ENCODE results near the gene MCC.

The MCC gene

GRCh38 chr5:113125371-113125770 is 362.9 kb downstream of the MCC start:
- DNase-seq: no peak

GRCh38 chr5:113124914-113125313 is 363.3 kb downstream of the MCC start:
- DNase-seq: no peak

- no peak for DNase-seq
These were observed 364.0 kb downstream of the MCC start for GRCh38 chr5:113124265-113124664.

GRCh38 chr5:113123618-113124017 is 364.6 kb downstream of the MCC start:
- DNase-seq: no peak

GRCh38 chr5:113122053-113122452 is 366.2 kb downstream of the MCC start:
- no peak for DNase-seq

GRCh38 chr5:113119246-113119924 is 368.9 kb downstream of the MCC start:
- DNase-seq: no peak

GRCh38 chr5:113118765-113119164 is 369.5 kb downstream of the MCC start:
- no peak for DNase-seq

GRCh38 chr5:113118298-113118697 is 370.0 kb downstream of the MCC start:
- no peak for DNase-seq

- peak; percentile 31 for DNase-seq
These were observed 370.6 kb downstream of the MCC start for GRCh38 chr5:113117543-113118115.

GRCh38 chr5:113115956-113116355 is 372.3 kb downstream of the MCC start:
- no peak for DNase-seq

GRCh38 chr5:113115061-113115460 is 373.2 kb downstream of the MCC start:
- DNase-seq: no peak

GRCh38 chr5:113114559-113114958 is 373.7 kb downstream of the MCC start:
- DNase-seq: no peak

GRCh38 chr5:113112435-113112834 is 375.8 kb downstream of the MCC start:
- DNase-seq: no peak

GRCh38 chr5:113110117-113110516 is 378.1 kb downstream of the MCC start:
- no peak for DNase-seq

- no peak for DNase-seq
These were observed 378.9 kb downstream of the MCC start for GRCh38 chr5:113109344-113109743.

GRCh38 chr5:113108485-113108884 is 379.8 kb downstream of the MCC start:
- no peak for DNase-seq

- no peak for DNase-seq
These were observed 381.4 kb downstream of the MCC start for GRCh38 chr5:113106821-113107220.

GRCh38 chr5:113105693-113106280 is 382.5 kb downstream of the MCC start:
- DNase-seq: no peak

- no peak for DNase-seq
These were observed 384.9 kb downstream of the MCC start for GRCh38 chr5:113103330-113103729.

- no peak for DNase-seq
These were observed 386.1 kb downstream of the MCC start for GRCh38 chr5:113102121-113102531.

GRCh38 chr5:113100981-113101380 is 387.3 kb downstream of the MCC start:
- no peak for DNase-seq

GRCh38 chr5:113099822-113100221 is 388.4 kb downstream of the MCC start:
- DNase-seq: no peak

- DNase-seq: no peak
These were observed 389.9 kb downstream of the MCC start for GRCh38 chr5:113098378-113098777.

- DNase-seq: no peak
These were observed 392.4 kb downstream of the MCC start for GRCh38 chr5:113095831-113096230.

GRCh38 chr5:113093558-113093957 is 394.7 kb downstream of the MCC start:
- no peak for DNase-seq
